ENCODE data around the gene MYH10.

MYH10 gene

GRCh38 chr17:8473451-8474192 lies 156.9 kb downstream of the MYH10 start:
- DNase-seq (ENCODE audit: low spot score), result no peak

- no peak for DNase-seq (ENCODE audit: low spot score)
These were observed 157.9 kb downstream of the MYH10 start for GRCh38 chr17:8472663-8473062.

- DNase-seq (ENCODE audit: low spot score), result no peak
These were observed 160.0 kb downstream of the MYH10 start for GRCh38 chr17:8470447-8471047.

GRCh38 chr17:8469964-8470363 lies 160.6 kb downstream of the MYH10 start:
- DNase-seq (ENCODE audit: low spot score), result no peak

- no peak for DNase-seq (ENCODE audit: low spot score)
These were observed 161.5 kb downstream of the MYH10 start for GRCh38 chr17:8468980-8469379.

- DNase-seq (ENCODE audit: low spot score), result no peak
These were observed 162.4 kb downstream of the MYH10 start for GRCh38 chr17:8468127-8468526.

- DNase-seq (ENCODE audit: low spot score), result no peak
These were observed 163.0 kb downstream of the MYH10 start for GRCh38 chr17:8467527-8467926.

- no peak for DNase-seq (ENCODE audit: low spot score)
These were observed 163.7 kb downstream of the MYH10 start for GRCh38 chr17:8466873-8467272.

GRCh38 chr17:8466456-8466855 lies 164.1 kb downstream of the MYH10 start:
- no peak for DNase-seq (ENCODE audit: low spot score)

- no peak for DNase-seq (ENCODE audit: low spot score)
These were observed 164.8 kb downstream of the MYH10 start for GRCh38 chr17:8465759-8466158.

GRCh38 chr17:8465356-8465755 lies 165.2 kb downstream of the MYH10 start:
- no peak for DNase-seq (ENCODE audit: low spot score)

GRCh38 chr17:8464941-8465340 lies 165.6 kb downstream of the MYH10 start:
- DNase-seq (ENCODE audit: low spot score), result no peak

- no peak for DNase-seq (ENCODE audit: low spot score)
These were observed 167.4 kb downstream of the MYH10 start for GRCh38 chr17:8463099-8463498.

GRCh38 chr17:8462564-8462963 lies 168.0 kb downstream of the MYH10 start:
- DNase-seq (ENCODE audit: low spot score), result no peak

- DNase-seq (ENCODE audit: low spot score), result no peak
These were observed 170.7 kb downstream of the MYH10 start for GRCh38 chr17:8459831-8460230.

- no peak for DNase-seq (ENCODE audit: low spot score)
These were observed 171.4 kb downstream of the MYH10 start for GRCh38 chr17:8459107-8459506.

GRCh38 chr17:8458128-8458527 lies 172.4 kb downstream of the MYH10 start:
- no peak for DNase-seq (ENCODE audit: low spot score)

GRCh38 chr17:8455665-8456209 lies 174.8 kb downstream of the MYH10 start:
- no peak for DNase-seq (ENCODE audit: low spot score)

GRCh38 chr17:8453326-8453725 lies 177.2 kb downstream of the MYH10 start:
- no peak for DNase-seq (ENCODE audit: low spot score)

GRCh38 chr17:8451933-8452614 lies 178.5 kb downstream of the MYH10 start:
- DNase-seq (ENCODE audit: low spot score), result no peak

GRCh38 chr17:8448310-8448709 lies 182.2 kb downstream of the MYH10 start:
- DNase-seq (ENCODE audit: low spot score), result no peak

GRCh38 chr17:8447799-8448198 lies 182.7 kb downstream of the MYH10 start:
- DNase-seq (ENCODE audit: low spot score), result no peak

GRCh38 chr17:8445536-8445935 lies 185.0 kb downstream of the MYH10 start:
- no peak for DNase-seq (ENCODE audit: low spot score)
